ENCODE data around the gene EPHB3. TPM values are rescaled to one million over a fixed set of nuclear protein-coding genes. Genes with fewer than 3 reads are reported as not detected.

The EPHB3 gene
- total and polyA plus RNA-seq, 10 of the 15 experiments (the other 5 are each of a cell fraction or from before 2014, with no cell fraction given), result 0.09 TPM; not detected in 9

GRCh38 chr3:184572633-184573270 is 11.2 kb downstream of the EPHB3 start (continued):
- TF ChIP-seq RAD51 (IDR thresholded peaks at IDR 0.05), result no peak
- TF ChIP-seq ETV6 (conservative IDR thresholded peaks at IDR 0.05 in 1 of 2, IDR thresholded peaks at IDR 0.05 in 1 of 2; ENCODE audit: borderline replicate concordance in 1 of 2, low read depth in 1 of 2), result no peak
- TF ChIP-seq ESRRA (IDR thresholded peaks at IDR 0.05; ENCODE audit: low read length), result no peak

- POLR2A ChIA-PET, result no interaction called here
- SMC1A ChIA-PET (ENCODE audit: uncharacterized antibody, unreplicated experiment), result interaction anchor here (0.6 kb wide), 1 partner anchor 34 kb away, joined by 3 read pairs; no protein-coding TSS in a partner anchor
- 26% methylated on average over 15 of the region's 15 CpGs for WGBS (ENCODE audit: insufficient coverage, insufficient replicate concordance, low lambda C conversion rate, missing lambda C conversion rate)
- FAIRE-seq (no peak), DNase-seq (ENCODE audit: low read depth, low spot score) (no peak), ATAC-seq (no peak)
- no peaks in the 10 kb centered on the region for H3K4me1 ChIP-seq (ENCODE audit: control insufficient read depth, insufficient read depth, low read length)
- intact Hi-C loops (cut with micrococcal nuclease; ENCODE audit: unreplicated experiment) (no loop called here), in situ Hi-C loops (cut with MboI) (no loop called here)
- no peak overlapping the region for H3K9ac ChIP-seq (ENCODE audit: control insufficient read depth, insufficient read depth, low read length)
- no peak overlapping the region for H3K4me3 ChIP-seq
- H3K9me3 ChIP-seq (replicated peaks; ENCODE audit: control insufficient read depth, insufficient read depth, low read length), result no peaks in the 10 kb centered on the region
- no TSS peak for BruUV-seq (replicated peaks)
- RAD21 ChIA-PET (ENCODE audit: unreplicated experiment), result no interaction called here
- no peak overlapping the region for H2AFZ ChIP-seq (ENCODE audit: control insufficient read depth, low read depth, low read length)
- H3K4me2 ChIP-seq (ENCODE audit: control insufficient read depth, insufficient read depth), result no peak overlapping the region
- H4K20me1 ChIP-seq (ENCODE audit: control insufficient read depth, insufficient read depth), result no peaks in the 10 kb centered on the region
- TF ChIP-seq ZNF24 (IDR thresholded peaks at IDR 0.05) (no peak), EZH2 (IDR thresholded peaks at IDR 0.05; ENCODE audit: borderline replicate concordance, control insufficient read depth, low read depth, low read length) (no peak), IKZF1 (conservative IDR thresholded peaks at IDR 0.05) (no peak), STAT3 (IDR thresholded peaks at IDR 0.05; ENCODE audit: low read depth, low read length) (no peak), HDAC2 (IDR thresholded peaks at IDR 0.05) (no peak), KDM1A (IDR thresholded peaks at IDR 0.05; ENCODE audit: borderline replicate concordance) (no peak), RBBP5 (conservative IDR thresholded peaks at IDR 0.05) (no peak), ZZZ3 (IDR thresholded peaks at IDR 0.05; ENCODE audit: control insufficient read depth, insufficient read length, low read depth) (no peak), MXI1 (IDR thresholded peaks at IDR 0.05; ENCODE audit: low read depth, low read length) (no peak), NFXL1 (IDR thresholded peaks at IDR 0.05; ENCODE audit: borderline replicate concordance) (no peak), NKRF (conservative IDR thresholded peaks at IDR 0.05) (no peak), SP1 (IDR thresholded peaks at IDR 0.05; ENCODE audit: low read depth, low read length) (no peak), SUPT20H (IDR thresholded peaks at IDR 0.05; ENCODE audit: borderline replicate concordance, control insufficient read depth, low read depth, low read length) (no peak), RAD51 (IDR thresholded peaks at IDR 0.05) (no peak)
- CTCF ChIA-PET, result no interaction called here
- H3K27me3 ChIP-seq (replicated peaks in 1 of 2; ENCODE audit: control insufficient read depth in 2 of 2, insufficient read depth in 2 of 2, low read length in 1 of 2), result peaks cover 3 to 6% of the 10 kb centered on the region in 2 experiments
- no peaks in the 10 kb centered on the region for H3K79me2 ChIP-seq (ENCODE audit: control insufficient read depth, insufficient read depth, low read length)
- H3K36me3 ChIP-seq (ENCODE audit: control insufficient read depth in 2 of 2, insufficient read depth in 2 of 2, low read length in 1 of 2), result no peaks in the 10 kb centered on the region
- no peak overlapping the region for H3K27ac ChIP-seq (ENCODE audit: control insufficient read depth, insufficient read depth)
These were observed 13.2 kb downstream of the EPHB3 start for GRCh38 chr3:184574515-184575417.

Measured in GM12878 (cell line).